Stimulated activated CD4-positive, alpha-beta T cell treated with anti-CD3 and anti-CD28 coated beads, Interleukin-2, amount 100 ng/mL, for 4 hours (primary cell): Measurements from ENCODE around the gene PSMA8.
"Not testable (repeated sequence)": the region's sequence is repeated elsewhere in the genome, so short reads cannot be mapped to it uniquely, and the experiment has no call there.

Experiments used
- DNase-seq: peaks from one replicate; pipeline ENCODE4 v3.0.0-alpha.2; 2020; ENCODE audit warnings: low read depth

PSMA8 gene

GRCh38 chr18:26176134-26176533 is 42.5 kb downstream of the PSMA8 start:
- no peak for DNase-seq

- no peak for DNase-seq
Observed at GRCh38 chr18:26181343-26181826, 47.7 kb downstream of the PSMA8 start.

DNA sequence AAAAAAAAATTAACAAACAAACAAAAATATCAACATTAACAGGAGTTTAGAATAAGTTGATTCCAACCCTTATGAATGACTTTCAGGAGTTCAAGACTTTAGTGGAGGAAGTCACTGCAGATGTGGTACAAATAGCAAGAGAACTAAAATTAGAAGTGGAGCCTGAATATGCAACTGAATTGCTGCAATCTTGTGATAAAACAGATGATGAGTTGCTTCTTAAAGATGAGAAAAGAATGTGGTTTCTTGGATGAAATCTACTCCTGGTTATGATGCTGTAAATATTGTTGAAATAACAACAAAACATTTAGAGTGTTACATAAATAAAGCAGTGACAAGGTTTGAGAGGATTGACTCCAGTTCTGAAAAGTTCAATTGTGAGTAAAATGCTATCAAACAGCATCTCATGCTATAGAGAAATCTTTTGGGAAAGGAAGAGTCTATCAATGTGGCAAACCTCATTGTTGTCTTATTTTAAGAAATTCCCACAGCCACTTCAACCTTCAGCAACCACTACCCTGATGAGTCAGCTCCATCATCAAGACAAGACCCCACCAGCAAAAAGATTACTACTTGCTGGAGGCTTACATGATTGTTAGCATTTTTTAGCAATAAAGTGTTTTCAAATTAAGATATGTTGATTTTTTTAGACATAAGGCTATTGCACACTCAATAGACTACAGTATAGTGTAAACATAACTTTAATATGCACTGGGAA is 49.9 kb downstream of the PSMA8 start:
- no peak for DNase-seq

DNA sequence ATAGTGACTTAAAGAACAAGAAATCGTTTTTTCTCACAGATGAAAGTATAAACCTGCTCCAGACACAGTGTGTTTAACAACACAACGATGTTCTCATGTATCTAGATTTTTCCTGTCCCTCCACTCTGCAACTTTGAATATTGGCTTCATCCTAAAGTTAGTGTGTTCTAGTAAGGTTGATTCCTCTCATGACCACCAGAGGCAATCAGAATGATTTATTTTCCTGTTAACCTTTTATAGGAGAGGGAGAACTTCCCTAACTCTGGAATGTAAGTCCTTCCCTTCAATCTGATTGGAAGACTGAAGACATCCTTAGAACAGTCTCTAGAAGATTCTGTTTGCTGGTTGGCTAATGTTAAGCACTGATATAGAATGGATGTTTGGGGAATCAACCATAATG is 51.6 kb downstream of the PSMA8 start:
- DNase-seq: no peak

DNA sequence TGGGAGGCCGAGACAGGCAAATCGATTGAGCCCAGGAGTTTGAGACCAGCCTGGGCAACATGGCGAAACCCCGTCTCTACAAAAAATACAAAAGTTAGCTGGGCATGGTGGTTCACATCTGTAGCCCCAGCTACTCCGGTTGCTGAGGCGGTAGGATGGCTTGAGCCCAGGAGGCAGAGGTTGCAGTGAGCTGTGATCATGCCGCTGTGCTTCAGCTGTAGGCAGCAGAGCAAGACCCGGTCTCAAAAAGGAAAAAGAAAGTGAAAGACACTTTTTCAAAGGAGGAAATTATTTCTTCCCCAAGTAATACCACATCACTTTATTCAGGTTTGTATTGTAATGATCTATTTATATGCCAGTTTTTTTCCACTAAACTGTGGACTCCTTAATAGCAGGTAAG is 56.8 kb downstream of the PSMA8 start:
- DNase-seq: peak; percentile 33

- DNase-seq: no peak
Observed at GRCh38 chr18:26192233-26192632, 58.6 kb downstream of the PSMA8 start.

DNA sequence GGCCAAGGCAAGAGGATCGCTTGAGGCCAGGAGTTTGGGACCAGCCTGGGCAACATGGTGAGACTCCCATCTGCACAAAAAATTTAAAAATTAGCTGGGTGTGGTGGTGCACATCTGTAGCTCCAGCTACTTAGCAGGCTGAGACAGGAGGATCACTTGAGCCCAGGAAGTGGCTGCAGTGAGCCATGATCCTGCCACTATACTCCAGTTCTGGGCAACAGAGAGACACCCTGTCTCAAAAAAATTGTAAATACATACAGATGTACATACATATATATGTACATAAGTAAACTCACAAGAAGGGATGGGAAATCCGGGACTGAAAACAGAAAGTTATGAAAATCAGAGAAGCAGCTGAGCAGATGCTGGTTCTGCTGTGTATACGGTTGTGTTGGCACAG is 62.9 kb downstream of the PSMA8 start:
- no peak for DNase-seq

DNA sequence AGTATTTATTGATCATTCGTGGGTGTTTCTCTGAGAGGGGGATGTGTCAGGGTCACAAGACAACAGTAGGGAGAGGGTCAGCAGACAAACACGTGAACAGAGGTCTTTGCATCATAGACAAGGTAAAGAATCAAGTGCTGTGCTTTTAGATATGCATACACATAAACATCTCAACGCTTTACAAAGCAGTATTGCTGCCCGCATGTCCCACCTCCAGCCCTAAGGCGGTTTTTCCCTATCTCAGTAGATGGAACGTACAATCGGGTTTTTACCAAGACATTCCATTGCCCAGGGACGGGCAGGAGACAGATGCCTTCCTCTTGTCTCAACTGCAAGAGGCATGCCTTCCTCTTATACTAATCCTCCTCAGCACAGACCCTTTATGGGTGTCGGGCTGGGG is 68.3 kb downstream of the PSMA8 start:
- not testable (repeated sequence) for DNase-seq

- DNase-seq: no peak
Observed at GRCh38 chr18:26205318-26205717, 71.6 kb downstream of the PSMA8 start.

DNA sequence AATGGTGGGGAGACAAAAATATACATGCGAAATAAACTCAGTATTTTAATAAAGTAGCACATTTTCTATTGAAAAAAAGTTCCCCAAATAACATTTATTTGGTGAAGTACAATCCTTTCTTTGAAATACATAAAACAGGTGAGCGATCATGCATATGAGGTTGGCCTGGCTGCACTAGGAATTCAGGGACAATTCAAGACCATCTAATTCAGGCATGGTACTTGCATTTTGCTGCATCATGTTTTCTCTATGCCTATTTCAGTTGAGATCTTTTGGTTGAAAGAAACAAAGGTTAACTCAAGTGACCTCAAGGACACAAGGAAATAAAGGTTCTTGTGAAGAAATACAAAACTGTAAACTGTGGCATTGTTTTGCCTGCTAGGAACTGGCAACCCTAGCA is 72.8 kb downstream of the PSMA8 start:
- no peak for DNase-seq

GRCh38 chr18:26207937-26208336 is 74.3 kb downstream of the PSMA8 start:
- no peak for DNase-seq

GRCh38 chr18:26208977-26209376 is 75.3 kb downstream of the PSMA8 start:
- DNase-seq: no peak

- DNase-seq: no peak
Observed at GRCh38 chr18:26210147-26210546, 76.5 kb downstream of the PSMA8 start.

DNA sequence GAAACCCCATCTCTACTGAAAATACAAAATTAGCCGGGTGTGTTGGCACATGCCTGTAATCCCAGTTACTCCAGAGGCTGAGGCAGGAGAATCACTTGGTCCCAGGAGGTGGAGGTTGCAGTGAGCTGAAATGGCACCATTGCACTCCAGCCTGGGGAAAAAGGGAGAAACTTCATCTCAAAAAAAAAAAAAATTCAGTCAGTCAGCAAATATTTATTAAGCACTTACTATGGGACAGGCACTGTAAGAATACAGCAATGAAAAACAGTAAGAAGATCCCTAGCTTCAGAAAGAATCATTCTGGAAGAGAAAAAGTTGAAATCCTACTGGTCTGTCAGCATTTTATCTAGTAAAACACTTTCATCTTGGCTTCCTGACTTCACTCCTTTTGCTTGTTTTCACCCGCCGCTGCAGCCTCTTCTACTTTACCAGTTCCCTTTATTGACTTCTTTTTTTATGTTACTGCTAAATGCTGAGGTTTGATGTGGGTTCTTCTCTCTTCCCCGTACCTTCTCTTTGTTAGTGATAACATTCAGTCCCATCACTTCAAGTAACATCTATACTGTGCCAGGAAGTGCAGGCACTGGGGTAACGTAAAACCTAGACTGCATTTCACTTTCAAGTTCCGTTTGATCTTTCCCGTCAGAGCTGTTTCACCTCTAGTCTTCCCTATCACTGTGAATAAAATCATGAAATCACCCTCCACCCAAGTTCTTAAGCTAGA is 81.7 kb downstream of the PSMA8 start:
- peak; percentile 41 for DNase-seq

DNA sequence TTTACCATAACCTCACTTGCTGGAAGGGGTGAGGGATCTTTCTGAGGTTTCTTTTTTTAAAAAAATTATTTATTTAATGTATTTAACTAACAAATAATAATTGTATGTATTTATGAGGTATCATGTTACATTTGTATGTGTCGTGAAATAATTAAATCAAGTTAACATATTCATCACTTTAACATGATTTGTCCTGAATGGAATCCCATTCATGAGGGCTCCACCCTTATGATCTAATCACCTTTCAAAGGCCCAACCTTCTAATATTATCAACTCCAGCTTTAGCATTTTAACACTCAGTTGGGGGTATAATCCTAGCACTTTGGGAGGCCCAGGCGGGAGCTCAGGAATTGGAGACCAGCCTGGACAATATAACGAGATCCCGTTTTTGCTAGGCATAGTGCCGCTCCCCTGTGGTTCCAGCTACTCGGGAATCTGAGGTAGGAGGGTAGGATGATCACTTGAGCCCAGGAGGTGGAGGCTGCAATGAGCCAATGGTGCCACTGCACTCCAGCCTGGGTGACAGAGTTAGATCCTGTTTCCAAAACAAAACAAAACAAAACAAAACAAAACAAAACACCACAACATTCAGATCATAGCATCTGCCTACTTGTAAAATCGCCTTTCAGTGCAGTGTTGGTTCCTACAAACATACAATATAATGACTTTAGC is 91.5 kb downstream of the PSMA8 start:
- no peak for DNase-seq

DNA sequence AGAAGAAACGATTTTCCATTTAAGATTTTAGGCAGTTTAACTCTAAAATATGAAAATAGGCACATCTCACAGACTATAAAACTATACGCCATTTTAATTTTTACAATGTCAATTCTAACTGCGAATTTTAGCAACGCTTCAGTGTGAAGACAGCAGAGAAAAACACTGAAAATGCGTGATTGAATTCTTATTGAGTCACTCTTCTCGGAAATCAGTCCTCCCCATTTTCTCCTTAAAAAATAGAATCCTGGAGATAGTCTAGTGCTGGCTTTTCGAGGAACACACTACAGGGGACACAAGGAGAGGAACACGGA is 92.2 kb downstream of the PSMA8 start:
- no peak for DNase-seq

DNA sequence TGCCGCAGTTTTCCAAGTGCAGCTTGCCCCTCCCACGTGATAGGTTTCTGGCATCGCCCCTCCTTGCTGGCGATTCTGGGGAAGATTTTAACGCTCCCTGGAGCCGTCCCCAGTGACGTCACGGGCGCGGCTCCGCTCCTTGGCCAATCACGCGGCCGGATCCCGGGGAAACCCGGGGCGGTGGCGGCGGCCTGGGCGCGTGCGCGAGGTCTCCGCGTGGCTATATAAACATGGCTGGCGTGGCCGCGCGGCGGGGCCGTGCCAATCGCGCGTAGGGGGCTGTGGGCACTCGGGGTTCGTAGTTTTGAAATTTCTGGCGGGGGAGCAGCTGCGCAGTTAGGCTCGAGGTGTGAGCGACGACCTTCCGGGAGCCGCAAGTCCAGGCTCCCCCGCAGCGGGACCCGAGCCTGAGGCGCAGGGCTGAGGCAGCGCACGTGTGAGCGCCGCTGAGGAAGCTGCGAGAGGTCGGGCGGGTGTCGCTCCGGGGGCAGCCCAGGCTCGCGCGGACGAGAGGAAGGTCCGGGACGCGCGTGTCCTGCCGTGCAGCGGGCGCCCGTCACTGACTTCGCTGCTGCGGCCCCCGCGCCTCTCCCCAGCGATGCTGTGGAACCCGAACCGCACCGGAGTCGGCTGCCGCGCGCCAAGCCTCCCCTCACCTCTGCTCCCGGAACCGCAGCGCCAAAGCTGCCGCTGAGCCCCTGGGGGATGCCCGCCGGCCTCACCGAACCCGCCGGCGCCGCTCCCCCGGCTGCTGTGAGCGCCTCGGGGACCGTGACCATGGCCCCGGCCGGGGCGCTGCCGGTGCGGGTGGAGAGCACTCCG is 92.8 kb downstream of the PSMA8 start, which contains the start of gene TAF4B:
TAF4B (plus strand) TSS at position 217 of the 822 bp plus-strand sequence; CDS start at position 706, 489 bp downstream.
- peak; percentile 93 for DNase-seq

- DNase-seq: no peak
Observed at GRCh38 chr18:26227051-26227670, 93.5 kb downstream of the PSMA8 start.

- no peak for DNase-seq
Observed at GRCh38 chr18:26228562-26229260, 95.0 kb downstream of the PSMA8 start.

DNA sequence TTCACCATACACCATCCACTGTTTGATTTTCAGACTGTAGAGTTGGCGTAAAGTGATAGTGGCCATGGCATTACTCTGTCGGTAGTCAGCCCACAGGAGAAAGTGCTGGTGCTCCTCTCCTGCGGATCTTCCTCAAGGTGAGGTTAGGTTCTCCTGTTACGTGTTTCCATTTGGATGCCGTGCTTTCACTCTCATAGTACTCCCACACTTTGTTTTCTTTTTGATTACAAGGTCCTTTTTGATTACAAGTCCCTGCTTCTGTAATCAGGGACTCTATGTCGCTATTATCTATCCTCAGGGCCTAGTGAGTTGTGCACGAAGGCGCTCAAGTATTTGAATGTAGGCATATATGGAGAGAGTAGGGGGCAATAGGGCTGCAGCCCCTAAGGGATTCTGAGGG is 96.8 kb downstream of the PSMA8 start:
- DNase-seq: no peak

DNA sequence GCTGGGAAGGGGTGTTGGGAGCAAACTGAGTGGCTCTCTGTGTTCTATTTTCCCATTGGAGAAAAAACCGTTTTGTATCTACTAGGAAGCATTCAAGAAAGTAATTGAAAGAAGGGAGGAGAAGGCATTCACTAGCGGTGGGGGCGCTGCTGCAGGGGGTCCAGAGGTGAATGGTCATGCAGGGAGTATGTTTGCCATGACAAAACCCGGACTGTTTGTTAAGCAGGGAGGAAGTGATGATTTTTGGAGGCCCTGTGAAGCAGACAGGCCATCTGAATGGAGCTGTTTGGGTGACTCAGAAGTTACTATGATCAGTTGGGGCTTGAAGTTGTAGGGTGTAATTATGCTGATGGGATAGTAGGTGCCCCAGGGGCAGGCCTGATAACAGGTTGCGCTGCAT is 99.5 kb downstream of the PSMA8 start:
- DNase-seq: no peak
